HEK293T (cell line): Measurements from ENCODE around the gene TM7SF2.
"Not testable (repeated sequence)": the region's sequence is repeated elsewhere in the genome, so short reads cannot be mapped to it uniquely, and the experiment has no call there.

Experiments
- CTCF ChIA-PET: fragments of 350-600 bp; formaldehyde crosslinking; extraction: SDS; loops from one replicate; lab custom pipeline; 2021; ENCODE audit warnings: antibody characterized with exemption, inconsistent platforms; lab: Yijun Ruan, JAX
- POLR2A ChIA-PET: fragments of 350-600 bp; formaldehyde crosslinking; extraction: SDS; loops from one replicate; lab custom pipeline; 2020; ENCODE audit warnings: antibody characterized with exemption, inconsistent platforms; lab: Yijun Ruan, JAX
- DNase-seq: peaks from one replicate; pipeline ENCODE4 v3.0.0; 2012; ENCODE audit warnings: mixed read lengths; ENCODE audit errors: extremely low spot score
- ARNT ChIP-seq: fragments of 450-650 bp; IDR thresholded peaks from 2 replicates; pipeline ENCODE4 v1.6.1; 2017; ENCODE audit warnings: mild to moderate bottlenecking
- BHLHE40 ChIP-seq: fragments of 450-650 bp; IDR thresholded peaks from 2 replicates; pipeline ENCODE4 v1.6.1; 2016; ENCODE audit warnings: mild to moderate bottlenecking, moderate library complexity, borderline replicate concordance
- CTBP1 ChIP-seq: fragments of 450-650 bp; IDR thresholded peaks from 2 replicates; pipeline ENCODE4 v1.6.1; 2016; ENCODE audit warnings: borderline replicate concordance
- ELF4 ChIP-seq: fragments of 450-650 bp; IDR thresholded peaks from 2 replicates; pipeline ENCODE4 v1.6.1; 2017; ENCODE audit warnings: antibody characterized with exemption
- FOXA1 ChIP-seq: fragments of 450-650 bp; IDR thresholded peaks from 2 replicates; pipeline ENCODE4 v1.6.1; 2016; ENCODE audit warnings: mild to moderate bottlenecking
- FOXK2 ChIP-seq: fragments of 450-650 bp; IDR thresholded peaks from 2 replicates; pipeline ENCODE4 v1.6.1; 2016; ENCODE audit warnings: mild to moderate bottlenecking
- FOXM1 ChIP-seq: fragments of 450-650 bp; IDR thresholded peaks from 2 replicates; pipeline ENCODE4 v1.6.1; 2017; ENCODE audit warnings: mild to moderate bottlenecking, borderline replicate concordance
- HDGF ChIP-seq: fragments of 450-650 bp; IDR thresholded peaks from 2 replicates; pipeline ENCODE4 v1.6.1; 2017; ENCODE audit warnings: antibody characterized with exemption, borderline replicate concordance
- L3MBTL2 ChIP-seq: fragments of 450-650 bp; conservative IDR thresholded peaks from 2 replicates; pipeline ENCODE4 v1.6.1; 2016; ENCODE audit warnings: mild to moderate bottlenecking
- LEF1 ChIP-seq: fragments of 450-650 bp; IDR thresholded peaks from 2 replicates; pipeline ENCODE4 v1.6.1; 2017; ENCODE audit warnings: mild to moderate bottlenecking, borderline replicate concordance
- NFRKB ChIP-seq: fragments of 450-650 bp; IDR thresholded peaks from 2 replicates; pipeline ENCODE4 v1.6.1; 2016; ENCODE audit warnings: mild to moderate bottlenecking, moderate library complexity
- SP1 ChIP-seq: fragments of 450-650 bp; IDR thresholded peaks from 2 replicates; pipeline ENCODE4 v1.6.1; 2017
- SUZ12 ChIP-seq: fragments of 450-650 bp; IDR thresholded peaks from 2 replicates; pipeline ENCODE4 v1.6.1; 2016; ENCODE audit warnings: mild to moderate bottlenecking
- TARDBP ChIP-seq: fragments of 450-650 bp; IDR thresholded peaks from 2 replicates; pipeline ENCODE4 v1.6.1; 2016
- ZNF384 ChIP-seq: fragments of 450-650 bp; IDR thresholded peaks from 2 replicates; pipeline ENCODE4 v1.6.1; 2016
- TF ChIP-seq, protein P1 (sequence below): fragments of 450-650 bp; IDR thresholded peaks from 2 replicates; pipeline ENCODE4 v1.6.1; 2016

Gene TM7SF2

DNA sequence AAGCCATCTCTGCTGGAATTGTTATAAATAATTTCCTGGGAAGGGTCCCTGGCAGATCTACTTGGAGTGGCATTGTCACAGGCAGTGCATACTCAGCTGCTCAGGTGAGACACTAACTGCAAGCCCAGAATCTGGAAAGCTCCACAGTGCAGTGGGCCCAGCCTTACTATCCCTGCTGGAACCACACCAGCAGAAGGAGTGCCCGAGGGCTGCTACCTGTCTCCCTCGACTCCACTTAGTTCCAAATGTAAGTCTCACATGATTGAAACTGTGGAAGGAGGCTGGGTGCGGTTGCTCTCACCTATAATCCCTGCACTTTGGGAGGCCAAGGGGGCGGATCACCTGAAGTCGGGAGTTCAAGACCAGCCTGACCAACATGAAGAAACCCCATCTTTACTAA, 37.0 kb downstream of the TM7SF2 start:
- ChIA-PET POLR2A (interaction anchor here (7.6 kb wide), 1 partner anchor 13 kb away, joined by 52 read pairs; the partner anchor contains the start of gene SYVN1), CTCF (interaction anchor here (0.5 kb wide), 1 partner anchor 9 kb away, joined by 3 read pairs; no protein-coding TSS in a partner anchor)
- TF ChIP-seq CTBP1 (no peak), SUZ12 (no peak), TARDBP (no peak), ZNF384 (no peak), L3MBTL2 (no peak), LEF1 (no peak), NFRKB (no peak), FOXA1 (no peak), ARNT (no peak), BHLHE40 (no peak), FOXK2 (no peak), ELF4 (no peak), HDGF (no peak), SP1 (no peak), FOXM1 (no peak)
- TF ChIP-seq, protein P1, sequence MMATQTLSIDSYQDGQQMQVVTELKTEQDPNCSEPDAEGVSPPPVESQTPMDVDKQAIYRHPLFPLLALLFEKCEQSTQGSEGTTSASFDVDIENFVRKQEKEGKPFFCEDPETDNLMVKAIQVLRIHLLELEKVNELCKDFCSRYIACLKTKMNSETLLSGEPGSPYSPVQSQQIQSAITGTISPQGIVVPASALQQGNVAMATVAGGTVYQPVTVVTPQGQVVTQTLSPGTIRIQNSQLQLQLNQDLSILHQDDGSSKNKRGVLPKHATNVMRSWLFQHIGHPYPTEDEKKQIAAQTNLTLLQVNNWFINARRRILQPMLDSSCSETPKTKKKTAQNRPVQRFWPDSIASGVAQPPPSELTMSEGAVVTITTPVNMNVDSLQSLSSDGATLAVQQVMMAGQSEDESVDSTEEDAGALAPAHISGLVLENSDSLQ: no peak
- DNase-seq: no peak

- CTCF ChIA-PET, DNase-seq: not testable (repeated sequence)
- POLR2A ChIA-PET: interaction anchor here (7.6 kb wide), 1 partner anchor 14 kb away, joined by 52 read pairs; the partner anchor contains the start of gene SYVN1
Measured at GRCh38 chr11:65150131-65150508, 38.4 kb downstream of the TM7SF2 start.

DNA sequence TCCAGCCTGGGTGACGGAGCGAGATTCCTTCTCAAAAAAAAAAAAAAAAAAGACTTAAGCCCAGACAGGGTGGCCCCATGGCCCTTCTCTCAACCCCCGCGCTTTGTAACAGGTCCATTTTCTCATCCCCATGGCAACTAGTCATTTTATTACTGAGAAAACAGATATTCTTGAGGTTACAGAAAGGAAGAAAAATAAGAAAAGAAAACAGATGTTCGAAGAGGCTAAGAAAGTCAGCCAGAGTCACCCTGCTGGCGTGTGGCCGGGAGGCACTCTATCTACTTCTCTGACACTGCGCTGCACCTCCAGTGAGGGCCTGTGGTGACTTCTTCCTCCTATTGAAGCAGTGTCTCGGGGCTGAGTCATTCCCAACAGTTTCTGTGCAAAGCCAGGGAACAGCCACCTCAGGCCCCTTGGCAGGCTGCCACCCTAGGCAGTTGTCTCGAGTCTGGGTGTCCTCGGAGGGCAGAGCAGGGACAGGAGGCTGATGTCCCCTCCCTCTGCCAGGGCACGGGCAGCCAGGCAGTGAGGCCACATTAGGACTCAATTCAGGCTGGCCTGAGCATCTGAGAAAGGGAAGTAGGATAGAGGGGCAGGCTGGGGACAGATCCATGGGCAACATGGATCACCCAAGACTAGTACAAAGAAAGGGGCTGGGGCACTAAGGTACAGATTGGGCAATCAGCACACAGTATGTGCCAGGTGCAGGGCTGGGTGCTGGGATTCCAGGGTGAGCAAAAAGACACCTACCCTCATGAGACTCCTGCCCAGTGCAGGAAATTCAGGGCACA, 39.0 kb downstream of the TM7SF2 start:
- CTCF ChIA-PET: no interaction called here
- POLR2A ChIA-PET: interaction anchor here (7.6 kb wide), 1 partner anchor 15 kb away, joined by 52 read pairs; the partner anchor contains the start of gene SYVN1
- no peak for TF ChIP-seq FOXM1
- TF ChIP-seq FOXA1: no peak
- no peak for TF ChIP-seq SP1
- TF ChIP-seq HDGF: no peak
- TF ChIP-seq ZNF384: no peak
- no peak for TF ChIP-seq LEF1
- TF ChIP-seq TARDBP: no peak
- TF ChIP-seq SUZ12: no peak
- TF ChIP-seq CTBP1: no peak
- TF ChIP-seq, protein P1: no peak
- no peak for TF ChIP-seq FOXK2
- no peak for TF ChIP-seq ARNT
- no peak for TF ChIP-seq ELF4
- no peak for TF ChIP-seq L3MBTL2
- no peak for TF ChIP-seq NFRKB
- no peak for TF ChIP-seq BHLHE40
- DNase-seq: peak; percentile 18

GRCh38 chr11:65151331-65151899, 39.7 kb downstream of the TM7SF2 start:
- ChIA-PET CTCF (no interaction called here), POLR2A (no interaction called here)
- DNase-seq: no peak
- no peak for TF ChIP-seq FOXK2
- no peak for TF ChIP-seq ZNF384
- no peak for TF ChIP-seq SUZ12
- no peak for TF ChIP-seq HDGF
- no peak for TF ChIP-seq ARNT
- TF ChIP-seq SP1: no peak
- no peak for TF ChIP-seq LEF1
- TF ChIP-seq FOXM1: no peak
- TF ChIP-seq CTBP1: no peak
- no peak for TF ChIP-seq L3MBTL2
- no peak for TF ChIP-seq ELF4
- no peak for TF ChIP-seq NFRKB
- no peak for TF ChIP-seq BHLHE40
- TF ChIP-seq, protein P1: no peak
- TF ChIP-seq TARDBP: no peak

GRCh38 chr11:65152122-65152521, 40.5 kb downstream of the TM7SF2 start:
- no peak for DNase-seq
- POLR2A ChIA-PET: interaction anchor here (1.2 kb wide), 1 partner anchor 17 kb away, joined by 4 read pairs; no protein-coding TSS in a partner anchor
- CTCF ChIA-PET: no interaction called here
- TF ChIP-seq BHLHE40: no peak
- no peak for TF ChIP-seq NFRKB
- no peak for TF ChIP-seq L3MBTL2
- TF ChIP-seq FOXK2: no peak
- no peak for TF ChIP-seq LEF1
- no peak for TF ChIP-seq TARDBP
- TF ChIP-seq HDGF: no peak
- TF ChIP-seq ARNT: no peak
- TF ChIP-seq, protein P1: no peak
- no peak for TF ChIP-seq FOXA1
- no peak for TF ChIP-seq SP1
- no peak for TF ChIP-seq ELF4
- no peak for TF ChIP-seq ZNF384
- TF ChIP-seq CTBP1: no peak
- no peak for TF ChIP-seq FOXM1
- TF ChIP-seq SUZ12: no peak
